ENCODE data around the gene DSG2. TPM values are rescaled to one million over a fixed set of nuclear protein-coding genes. Genes with fewer than 3 reads are reported as not detected.

The DSG2 gene
- total RNA-seq, 2 experiments from 2014 or later: 0.45 to 0.49 TPM

GRCh38 chr18:31533236-31533635, 35.3 kb downstream of the DSG2 start:
- H3K36me3 Mint-ChIP-seq (ENCODE audit: low read depth): no peaks in the 10 kb centered on the region
- no peaks in the 10 kb centered on the region for H3K9me3 Mint-ChIP-seq
- DNase-seq: no peak
- no peak overlapping the region for H3K4me3 Mint-ChIP-seq
- CTCF ChIA-PET: interaction anchor here (0.7 kb wide), 1 partner anchor 14 kb away, joined by 3 read pairs; no protein-coding TSS in a partner anchor
- intact Hi-C loops (cut with micrococcal nuclease): no loop called here
- H3K4me1 Mint-ChIP-seq (ENCODE audit: low read depth): no peaks in the 10 kb centered on the region
- H3K27ac Mint-ChIP-seq: no peak overlapping the region
- no peaks in the 10 kb centered on the region for H3K27me3 Mint-ChIP-seq (ENCODE audit: low read depth)

GRCh38 chr18:31538837-31539236, 40.9 kb downstream of the DSG2 start:
- no peaks in the 10 kb centered on the region for H3K4me1 Mint-ChIP-seq (ENCODE audit: low read depth)
- intact Hi-C loops (cut with micrococcal nuclease): no loop called here
- no peak overlapping the region for H3K27ac Mint-ChIP-seq
- H3K27me3 Mint-ChIP-seq (ENCODE audit: low read depth): no peaks in the 10 kb centered on the region
- H3K9me3 Mint-ChIP-seq: no peaks in the 10 kb centered on the region
- no peaks in the 10 kb centered on the region for H3K36me3 Mint-ChIP-seq (ENCODE audit: low read depth)
- CTCF ChIA-PET: no interaction called here
- H3K4me3 Mint-ChIP-seq: no peak overlapping the region
- DNase-seq: no peak

GRCh38 chr18:31546476-31546875, 48.5 kb downstream of the DSG2 start:
- Mint-ChIP-seq H3K27ac (no peak overlapping the region), H3K4me3 (no peak overlapping the region), H3K27me3 (ENCODE audit: low read depth) (no peaks in the 10 kb centered on the region), H3K4me1 (ENCODE audit: low read depth) (no peaks in the 10 kb centered on the region), H3K9me3 (no peaks in the 10 kb centered on the region), H3K36me3 (ENCODE audit: low read depth) (no peaks in the 10 kb centered on the region)
- CTCF ChIA-PET: interaction anchor here (0.6 kb wide), 1 partner anchor 11 kb away, joined by 3 read pairs; no protein-coding TSS in a partner anchor
- intact Hi-C loops (cut with micrococcal nuclease): no loop called here
- no peak for DNase-seq

- Mint-ChIP-seq H3K9me3 (no peaks in the 10 kb centered on the region), H3K4me1 (ENCODE audit: low read depth) (no peaks in the 10 kb centered on the region), H3K36me3 (ENCODE audit: low read depth) (no peaks in the 10 kb centered on the region), H3K4me3 (no peak overlapping the region), H3K27me3 (ENCODE audit: low read depth) (no peaks in the 10 kb centered on the region), H3K27ac (no peak overlapping the region)
- CTCF ChIA-PET: no interaction called here
- intact Hi-C loops (cut with micrococcal nuclease): no loop called here
- DNase-seq: no peak
These were observed 50.9 kb downstream of the DSG2 start for GRCh38 chr18:31548853-31549252.

- Mint-ChIP-seq H3K27ac (no peak overlapping the region), H3K36me3 (ENCODE audit: low read depth) (no peaks in the 10 kb centered on the region), H3K27me3 (ENCODE audit: low read depth) (no peaks in the 10 kb centered on the region), H3K9me3 (no peaks in the 10 kb centered on the region), H3K4me1 (ENCODE audit: low read depth) (no peaks in the 10 kb centered on the region), H3K4me3 (no peak overlapping the region)
- intact Hi-C loops (cut with micrococcal nuclease): no loop called here
- CTCF ChIA-PET: no interaction called here
- DNase-seq: no peak
These were observed 51.4 kb downstream of the DSG2 start for GRCh38 chr18:31549416-31549815.

- H3K4me3 Mint-ChIP-seq: no peak overlapping the region
- no peak overlapping the region for H3K27ac Mint-ChIP-seq
- no peak for DNase-seq
- H3K9me3 Mint-ChIP-seq: no peaks in the 10 kb centered on the region
- intact Hi-C loops (cut with micrococcal nuclease): no loop called here
- no peaks in the 10 kb centered on the region for H3K36me3 Mint-ChIP-seq (ENCODE audit: low read depth)
- no peaks in the 10 kb centered on the region for H3K4me1 Mint-ChIP-seq (ENCODE audit: low read depth)
- CTCF ChIA-PET: interaction anchor here (13.5 kb wide), 1 partner anchor 172 kb away, joined by 138 read pairs; no protein-coding TSS in a partner anchor
- peaks cover 6% of the 10 kb centered on the region for H3K27me3 Mint-ChIP-seq (ENCODE audit: low read depth)
These were observed 53.9 kb downstream of the DSG2 start for GRCh38 chr18:31551883-31552282.

- H3K4me3 Mint-ChIP-seq: no peak overlapping the region
- H3K27ac Mint-ChIP-seq: no peak overlapping the region
- DNase-seq: no peak
- H3K4me1 Mint-ChIP-seq (ENCODE audit: low read depth): no peaks in the 10 kb centered on the region
- H3K27me3 Mint-ChIP-seq (ENCODE audit: low read depth): peaks cover 6% of the 10 kb centered on the region
- no peaks in the 10 kb centered on the region for H3K9me3 Mint-ChIP-seq
- no peaks in the 10 kb centered on the region for H3K36me3 Mint-ChIP-seq (ENCODE audit: low read depth)
- intact Hi-C loops (cut with micrococcal nuclease): no loop called here
- CTCF ChIA-PET: interaction anchor here (0.9 to 13.5 kb wide), 4 partner anchors 10 to 261 kb away, joined by 3 to 138 read pairs (median 4); no protein-coding TSS in a partner anchor
These were observed 55.8 kb downstream of the DSG2 start for GRCh38 chr18:31553800-31554199.

GRCh38 chr18:31554776-31555175, 56.8 kb downstream of the DSG2 start:
- Mint-ChIP-seq H3K4me3 (no peak overlapping the region), H3K36me3 (ENCODE audit: low read depth) (no peaks in the 10 kb centered on the region), H3K27me3 (ENCODE audit: low read depth) (peaks cover 6% of the 10 kb centered on the region), H3K4me1 (ENCODE audit: low read depth) (no peaks in the 10 kb centered on the region), H3K27ac (no peak overlapping the region), H3K9me3 (no peaks in the 10 kb centered on the region)
- CTCF ChIA-PET: interaction anchor here (1.0 to 13.5 kb wide), 4 partner anchors 9 to 169 kb away, joined by 3 to 138 read pairs (median 4); no protein-coding TSS in a partner anchor
- intact Hi-C loops (cut with micrococcal nuclease): loop anchor here (5.0 kb wide), 1 partner anchor 132 kb away; no protein-coding TSS in a partner anchor
- DNase-seq: no peak

- intact Hi-C loops (cut with micrococcal nuclease): loop anchor here (1.0 to 5.0 kb wide), 7 partner anchors 134 to 585 kb away; no protein-coding TSS in a partner anchor
- Mint-ChIP-seq H3K4me1 (ENCODE audit: low read depth) (no peaks in the 10 kb centered on the region), H3K4me3 (no peak overlapping the region), H3K36me3 (ENCODE audit: low read depth) (no peaks in the 10 kb centered on the region), H3K9me3 (no peaks in the 10 kb centered on the region), H3K27me3 (ENCODE audit: low read depth) (peaks cover 9% of the 10 kb centered on the region), H3K27ac (no peak overlapping the region)
- CTCF ChIA-PET: interaction anchor here (0.6 to 13.5 kb wide), 22 partner anchors 9 to 406 kb away, joined by 3 to 138 read pairs (median 3); partner anchors contain the start of gene B4GALT6
- DNase-seq: peak; percentile 65
These were observed 58.2 kb downstream of the DSG2 start for GRCh38 chr18:31555971-31556747.

GRCh38 chr18:31557446-31557845, 59.5 kb downstream of the DSG2 start:
- no peak overlapping the region for H3K27ac Mint-ChIP-seq
- H3K4me1 Mint-ChIP-seq (ENCODE audit: low read depth): no peaks in the 10 kb centered on the region
- H3K36me3 Mint-ChIP-seq (ENCODE audit: low read depth): no peaks in the 10 kb centered on the region
- intact Hi-C loops (cut with micrococcal nuclease): loop anchor here (2.0 to 5.0 kb wide), 2 partner anchors 135 to 587 kb away; no protein-coding TSS in a partner anchor
- no peak for DNase-seq
- no peak overlapping the region for H3K4me3 Mint-ChIP-seq
- CTCF ChIA-PET: interaction anchor here (0.6 to 13.5 kb wide), 7 partner anchors 11 to 587 kb away, joined by 3 to 138 read pairs (median 4); no protein-coding TSS in a partner anchor
- H3K27me3 Mint-ChIP-seq (ENCODE audit: low read depth): peaks cover 11% of the 10 kb centered on the region
- H3K9me3 Mint-ChIP-seq: no peaks in the 10 kb centered on the region

GRCh38 chr18:31558567-31558966, 60.6 kb downstream of the DSG2 start:
- Mint-ChIP-seq H3K36me3 (ENCODE audit: low read depth) (no peaks in the 10 kb centered on the region), H3K4me1 (ENCODE audit: low read depth) (no peaks in the 10 kb centered on the region), H3K9me3 (no peaks in the 10 kb centered on the region), H3K4me3 (no peak overlapping the region), H3K27me3 (ENCODE audit: low read depth) (peaks cover 11% of the 10 kb centered on the region), H3K27ac (no peak overlapping the region)
- intact Hi-C loops (cut with micrococcal nuclease): loop anchor here (5.0 kb wide), 1 partner anchor 136 kb away; no protein-coding TSS in a partner anchor
- no peak for DNase-seq
- CTCF ChIA-PET: interaction anchor here (0.6 to 13.5 kb wide), 3 partner anchors 162 to 291 kb away, joined by 3 to 138 read pairs (median 5); no protein-coding TSS in a partner anchor

GRCh38 chr18:31562726-31563125, 64.7 kb downstream of the DSG2 start:
- DNase-seq: no peak
- H3K36me3 Mint-ChIP-seq (ENCODE audit: low read depth): no peaks in the 10 kb centered on the region
- intact Hi-C loops (cut with micrococcal nuclease): no loop called here
- CTCF ChIA-PET: interaction anchor here (1.2 to 13.5 kb wide), 3 partner anchors 10 to 161 kb away, joined by 3 to 138 read pairs (median 4); no protein-coding TSS in a partner anchor
- no peaks in the 10 kb centered on the region for H3K4me1 Mint-ChIP-seq (ENCODE audit: low read depth)
- no peaks in the 10 kb centered on the region for H3K9me3 Mint-ChIP-seq
- no peak overlapping the region for H3K4me3 Mint-ChIP-seq
- no peak overlapping the region for H3K27ac Mint-ChIP-seq
- H3K27me3 Mint-ChIP-seq (ENCODE audit: low read depth): peaks cover 7% of the 10 kb centered on the region

All from activated naive CD4-positive, alpha-beta T cell treated with anti-CD3 and anti-CD28 coated beads for 36 hours (primary cell).